SJSA1 (cell line): ENCODE results near the gene ACKR3. TPM values are rescaled to one million over a fixed set of nuclear protein-coding genes. Genes with fewer than 3 reads are reported as not detected.

Experiments
- DNase-seq, 2 experiments: peaks; one replicate each; pipeline ENCODE4 v3.0.0-alpha.2; 2015 to 2020; ENCODE audit warnings: low spot score in 2 of 2, low read depth in 1 of 2
- H3K27ac ChIP-seq: fragments of 250-450 bp; sonication (Bioruptor Pico); 2 replicates; pipeline ENCODE4 v1.5.1; 2020; ENCODE audit warnings: mild to moderate bottlenecking, moderate library complexity
- H3K27me3 ChIP-seq: fragments of 250-450 bp; sonication (Bioruptor Pico); replicated peaks from 2 replicates; pipeline ENCODE4 v1.5.1; 2020; ENCODE audit warnings: mild to moderate bottlenecking, moderate library complexity
- H3K36me3 ChIP-seq: fragments of 250-450 bp; sonication (Bioruptor Pico); 2 replicates; pipeline ENCODE4 v1.5.1; 2020; ENCODE audit warnings: mild to moderate bottlenecking
- H3K4me1 ChIP-seq: fragments of 250-450 bp; sonication (Bioruptor Pico); replicated peaks from 2 replicates; pipeline ENCODE4 v1.6.1; 2021; ENCODE audit warnings: mild to moderate bottlenecking
- H3K4me3 ChIP-seq: fragments of 250-450 bp; sonication (Bioruptor Pico); 2 replicates; pipeline ENCODE4 v1.5.1; 2020; ENCODE audit warnings: mild to moderate bottlenecking
- H3K9me3 ChIP-seq: fragments of 250-450 bp; sonication (Bioruptor Pico); replicated peaks from 2 replicates; pipeline ENCODE4 v1.5.1; 2020; ENCODE audit warnings: mild to moderate bottlenecking
- total RNA-seq: library from RNA; depleted of rRNA; stranded (reverse); fragments of >200 nt; shearing (Covaris generic); gene quantifications from 2 replicates; pipeline ENCODE4 v1.2.3, GENCODE V29; 2014

ACKR3 gene
- total RNA-seq, 1 experiment from 2014 or later = 8.5 TPM

- no peaks in the 10 kb centered on the region for H3K27me3 ChIP-seq
- H3K4me1 ChIP-seq = no peaks in the 10 kb centered on the region
- no peak overlapping the region for H3K4me3 ChIP-seq
- no peaks in the 10 kb centered on the region for H3K9me3 ChIP-seq
- no peak for DNase-seq
- H3K36me3 ChIP-seq = no peaks in the 10 kb centered on the region
- H3K27ac ChIP-seq = no peak overlapping the region
These were observed 28.5 kb upstream of the ACKR3 start for GRCh38 chr2:236541008-236541562.

DNA sequence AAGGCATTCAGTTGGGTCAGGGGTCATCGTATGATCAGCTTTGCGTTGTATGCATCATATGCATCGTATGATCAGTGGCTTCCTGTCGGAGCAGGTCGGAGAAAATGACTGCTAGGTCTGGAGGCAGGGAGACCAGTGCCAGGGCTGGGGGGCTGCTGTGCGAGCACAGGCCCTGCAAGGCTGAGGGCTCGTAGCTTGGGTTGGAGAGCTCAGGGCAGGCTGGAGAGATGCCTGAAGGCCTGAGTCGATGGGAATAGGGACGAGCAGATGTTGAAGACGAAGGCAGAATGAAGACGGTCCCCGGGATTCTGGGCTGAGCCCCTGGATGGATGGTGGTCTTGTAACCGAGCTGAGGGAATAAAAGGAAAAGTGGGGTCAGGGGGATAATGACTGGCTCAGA, 25.3 kb upstream of the ACKR3 start:
- H3K27me3 ChIP-seq = no peaks in the 10 kb centered on the region
- no peak overlapping the region for H3K27ac ChIP-seq
- no peaks in the 10 kb centered on the region for H3K36me3 ChIP-seq
- DNase-seq = no peak
- H3K9me3 ChIP-seq = no peaks in the 10 kb centered on the region
- no peaks in the 10 kb centered on the region for H3K4me1 ChIP-seq
- H3K4me3 ChIP-seq = no peak overlapping the region

DNA sequence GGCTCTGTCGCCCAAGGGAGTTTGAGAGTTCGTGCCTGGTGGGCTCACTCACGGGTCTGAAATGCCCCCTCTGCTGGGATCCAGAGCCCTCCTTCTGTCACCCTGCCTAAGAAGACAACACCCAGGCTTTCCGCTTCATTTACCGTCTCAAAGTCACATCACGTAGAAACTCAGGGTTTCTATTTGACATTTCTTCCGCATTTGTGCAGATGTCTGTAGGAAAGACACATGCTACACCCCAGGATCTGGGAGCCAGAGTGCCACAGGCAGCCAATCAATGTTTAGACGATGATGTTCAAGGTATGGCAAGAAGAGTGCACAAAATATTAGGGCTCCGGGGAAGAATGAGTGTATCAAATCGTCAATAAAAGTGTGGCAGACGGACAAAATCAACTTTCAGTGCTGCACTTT, 24.4 kb upstream of the ACKR3 start:
- H3K27ac ChIP-seq = no peak overlapping the region
- no peak for DNase-seq
- H3K4me1 ChIP-seq = no peaks in the 10 kb centered on the region
- H3K9me3 ChIP-seq = no peaks in the 10 kb centered on the region
- no peaks in the 10 kb centered on the region for H3K27me3 ChIP-seq
- H3K4me3 ChIP-seq = no peak overlapping the region
- H3K36me3 ChIP-seq = no peaks in the 10 kb centered on the region

- Histone ChIP-seq H3K27me3 (no peaks in the 10 kb centered on the region), H3K9me3 (no peaks in the 10 kb centered on the region), H3K4me1 (no peaks in the 10 kb centered on the region), H3K36me3 (no peaks in the 10 kb centered on the region), H3K27ac (no peak overlapping the region), H3K4me3 (no peak overlapping the region)
- DNase-seq = no peak
These were observed 23.7 kb upstream of the ACKR3 start for GRCh38 chr2:236545814-236546480.

DNA sequence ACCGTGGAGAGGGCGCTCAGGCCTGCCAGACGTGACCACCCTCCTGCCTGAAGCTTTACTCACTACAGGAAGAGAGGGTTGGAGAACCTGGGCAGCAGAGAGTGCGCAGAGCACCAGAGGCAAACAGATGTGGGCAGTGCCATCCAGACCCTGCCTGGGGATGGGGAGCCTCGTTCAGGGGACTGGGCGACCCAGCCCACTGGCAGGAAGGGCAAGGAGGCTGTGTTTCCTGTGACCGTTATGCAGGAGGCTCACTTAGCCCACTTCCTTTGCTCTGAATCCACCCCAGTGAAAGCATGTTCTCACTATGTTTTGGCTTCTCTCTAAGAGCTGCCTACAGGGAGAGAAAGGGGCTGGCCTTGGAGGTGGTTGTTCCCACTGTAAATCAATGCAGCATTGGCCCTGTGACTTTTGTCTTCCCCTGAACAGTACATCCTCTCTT, 23.0 kb upstream of the ACKR3 start:
- Histone ChIP-seq H3K4me1 (no peaks in the 10 kb centered on the region), H3K4me3 (no peak overlapping the region), H3K27ac (no peak overlapping the region), H3K27me3 (no peaks in the 10 kb centered on the region), H3K9me3 (no peaks in the 10 kb centered on the region), H3K36me3 (no peaks in the 10 kb centered on the region)
- no peak for DNase-seq

DNA sequence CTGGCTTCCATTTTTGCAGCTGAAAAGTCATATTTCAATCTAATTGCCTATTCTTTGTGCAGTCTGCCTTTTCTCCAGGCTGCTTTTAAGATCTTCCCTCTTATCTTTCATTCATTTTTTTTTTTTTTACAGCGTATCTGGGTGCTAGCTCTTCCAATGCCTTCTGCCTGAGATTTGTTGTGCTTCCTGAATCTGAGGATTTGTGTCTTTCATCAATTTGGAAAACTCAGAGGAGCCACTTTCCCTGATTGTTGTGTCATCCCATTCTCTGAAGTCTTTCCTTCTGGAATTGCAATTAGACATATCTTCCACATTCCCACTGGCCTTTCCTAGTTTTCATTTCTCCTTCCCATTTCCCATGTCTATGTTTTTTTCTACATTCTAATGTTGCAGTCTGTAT, 21.9 kb upstream of the ACKR3 start:
- H3K4me1 ChIP-seq = no peaks in the 10 kb centered on the region
- no peaks in the 10 kb centered on the region for H3K36me3 ChIP-seq
- H3K9me3 ChIP-seq = no peaks in the 10 kb centered on the region
- no peak for DNase-seq
- H3K4me3 ChIP-seq = no peak overlapping the region
- no peaks in the 10 kb centered on the region for H3K27me3 ChIP-seq
- H3K27ac ChIP-seq = no peak overlapping the region

- no peaks in the 10 kb centered on the region for H3K27me3 ChIP-seq
- no peak for DNase-seq
- H3K9me3 ChIP-seq = no peaks in the 10 kb centered on the region
- H3K27ac ChIP-seq = no peak overlapping the region
- H3K4me3 ChIP-seq = no peak overlapping the region
- no peaks in the 10 kb centered on the region for H3K4me1 ChIP-seq
- no peaks in the 10 kb centered on the region for H3K36me3 ChIP-seq
These were observed 21.3 kb upstream of the ACKR3 start for GRCh38 chr2:236548179-236548921.

DNA sequence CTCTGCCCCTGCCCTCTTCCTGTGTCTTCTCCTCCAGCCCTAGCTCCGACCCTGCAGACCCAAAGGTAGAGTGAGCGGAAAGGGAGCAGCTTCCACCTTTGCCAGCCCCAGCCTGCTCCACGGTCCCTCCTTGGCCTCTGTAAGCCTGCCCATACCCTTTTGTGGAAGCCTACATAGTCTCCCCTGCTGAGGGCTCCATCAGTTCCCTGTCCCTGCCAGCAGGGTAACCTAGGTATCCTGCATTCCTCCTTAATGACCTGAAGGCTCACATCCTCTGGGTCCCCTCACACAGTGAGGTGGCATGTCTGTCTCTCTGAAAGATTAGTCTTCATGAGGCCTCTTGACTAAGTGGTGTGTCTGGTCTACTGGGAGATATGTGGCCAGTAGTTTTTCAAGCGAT, 20.5 kb upstream of the ACKR3 start:
- Histone ChIP-seq H3K27me3 (no peaks in the 10 kb centered on the region), H3K27ac (no peak overlapping the region), H3K4me3 (no peak overlapping the region), H3K36me3 (no peaks in the 10 kb centered on the region), H3K4me1 (no peaks in the 10 kb centered on the region), H3K9me3 (no peaks in the 10 kb centered on the region)
- no peak for DNase-seq

DNA sequence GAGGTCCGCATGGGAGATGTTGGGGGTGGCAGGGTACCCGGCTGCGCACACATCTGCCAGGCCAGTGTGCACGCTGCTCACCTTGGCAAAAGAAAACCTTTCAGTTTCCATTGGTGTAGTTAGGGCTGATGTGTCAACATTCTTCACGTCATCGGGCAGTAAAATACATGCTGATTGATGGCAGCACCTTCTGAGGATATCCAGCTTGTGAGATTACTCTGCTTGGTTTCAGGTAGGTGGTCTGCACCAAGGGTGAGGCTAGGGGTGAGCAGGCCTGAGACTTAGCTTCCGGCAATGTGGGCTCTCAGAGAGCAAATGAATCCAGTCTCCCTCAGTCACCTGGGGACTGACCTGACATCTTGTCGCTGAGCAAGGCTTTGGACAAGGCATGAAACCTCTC, 19.3 kb upstream of the ACKR3 start:
- DNase-seq = no peak
- H3K9me3 ChIP-seq = 0 out of 2 replicates have a peak, but pooled peaks cover 6% of the 10 kb centered on the region
- no peak overlapping the region for H3K4me3 ChIP-seq

GRCh38 chr2:236550701-236551465, 18.7 kb upstream of the ACKR3 start:
- 0 out of 2 replicates have a peak, but pooled peaks cover 6% of the 10 kb centered on the region for H3K9me3 ChIP-seq
- no peak overlapping the region for H3K4me3 ChIP-seq
- H3K4me1 ChIP-seq = no peaks in the 10 kb centered on the region
- no peak overlapping the region for H3K27ac ChIP-seq
- no peaks in the 10 kb centered on the region for H3K36me3 ChIP-seq
- DNase-seq = no peak
- no peaks in the 10 kb centered on the region for H3K27me3 ChIP-seq

More for the DNA sequence above, 19.3 kb upstream of the ACKR3 start:
- no peaks in the 10 kb centered on the region for H3K36me3 ChIP-seq
- H3K4me1 ChIP-seq = no peaks in the 10 kb centered on the region
- no peak overlapping the region for H3K27ac ChIP-seq
- H3K27me3 ChIP-seq = no peaks in the 10 kb centered on the region

GRCh38 chr2:236551471-236552211, 18.0 kb upstream of the ACKR3 start:
- H3K4me1 ChIP-seq = no peaks in the 10 kb centered on the region
- no peak overlapping the region for H3K4me3 ChIP-seq
- 0 out of 2 replicates have a peak, but pooled peaks cover 6% of the 10 kb centered on the region for H3K9me3 ChIP-seq
- H3K36me3 ChIP-seq = no peaks in the 10 kb centered on the region
- no peak for DNase-seq
- no peak overlapping the region for H3K27ac ChIP-seq
- H3K27me3 ChIP-seq = no peaks in the 10 kb centered on the region

DNA sequence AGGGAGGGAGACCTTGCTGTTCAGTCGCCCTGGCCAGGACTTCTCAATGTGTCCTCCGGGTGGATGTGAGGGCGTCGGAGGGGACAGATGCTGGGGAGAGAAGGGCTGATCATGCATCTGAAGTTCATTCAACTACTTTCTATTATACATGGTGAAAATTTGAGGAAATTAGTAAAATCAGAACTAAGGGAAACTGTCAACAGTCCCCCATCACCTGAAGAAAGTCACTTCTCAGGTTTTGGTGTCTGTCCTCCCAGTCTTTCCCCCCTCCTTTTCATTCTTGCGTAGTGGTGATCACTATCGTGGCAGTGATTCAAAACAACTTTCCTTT, 17.4 kb upstream of the ACKR3 start:
- Histone ChIP-seq H3K4me1 (no peaks in the 10 kb centered on the region), H3K27me3 (no peaks in the 10 kb centered on the region), H3K27ac (no peak overlapping the region), H3K9me3 (0 out of 2 replicates have a peak, but pooled peaks cover 6% of the 10 kb centered on the region), H3K4me3 (no peak overlapping the region), H3K36me3 (no peaks in the 10 kb centered on the region)
- DNase-seq = no peak

DNA sequence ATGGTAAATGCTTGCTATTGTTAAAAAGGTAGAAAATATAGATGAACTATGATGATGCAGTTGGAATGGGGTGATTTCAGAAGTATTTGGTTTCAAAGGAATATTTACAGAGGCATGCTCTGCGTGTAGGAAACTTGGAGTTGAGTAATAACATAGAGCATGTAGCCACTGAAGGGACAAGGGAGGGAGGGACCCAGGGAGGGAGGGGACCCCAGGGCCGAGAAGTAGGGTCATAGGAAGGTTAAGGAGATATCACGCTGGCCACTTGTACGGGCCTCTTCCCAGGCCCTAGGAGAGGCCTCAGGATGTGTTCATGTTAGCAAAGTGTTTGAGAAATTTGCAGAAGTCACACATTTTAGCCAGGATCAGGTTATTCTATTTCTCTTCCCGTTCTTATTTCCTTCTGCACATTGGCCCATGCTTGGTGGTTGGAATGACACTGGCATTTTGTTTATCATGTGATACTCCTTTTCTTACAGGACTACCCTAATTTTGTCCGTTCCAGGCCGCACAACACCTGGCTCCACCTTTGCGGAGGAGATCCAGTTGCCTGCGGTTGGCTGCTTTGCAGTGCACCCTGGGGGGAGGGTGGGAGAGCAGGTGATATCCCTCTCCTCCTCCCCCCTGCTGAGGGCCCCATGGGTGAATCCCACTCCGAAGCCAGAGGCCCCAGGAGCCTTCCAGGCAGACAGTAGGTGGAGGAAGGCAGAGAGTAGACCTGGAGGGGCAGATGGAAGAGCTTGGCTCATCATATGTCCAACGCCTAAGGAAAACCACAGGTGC, 16.9 kb upstream of the ACKR3 start:
- H3K27ac ChIP-seq = no peak overlapping the region
- no peak for DNase-seq
- no peaks in the 10 kb centered on the region for H3K36me3 ChIP-seq
- no peak overlapping the region for H3K4me3 ChIP-seq
- H3K9me3 ChIP-seq = 0 out of 2 replicates have a peak, but pooled peaks cover 6% of the 10 kb centered on the region
- no peaks in the 10 kb centered on the region for H3K27me3 ChIP-seq
- no peaks in the 10 kb centered on the region for H3K4me1 ChIP-seq
